ENCODE measurements around the gene SLC6A16.

Gene SLC6A16

DNA sequence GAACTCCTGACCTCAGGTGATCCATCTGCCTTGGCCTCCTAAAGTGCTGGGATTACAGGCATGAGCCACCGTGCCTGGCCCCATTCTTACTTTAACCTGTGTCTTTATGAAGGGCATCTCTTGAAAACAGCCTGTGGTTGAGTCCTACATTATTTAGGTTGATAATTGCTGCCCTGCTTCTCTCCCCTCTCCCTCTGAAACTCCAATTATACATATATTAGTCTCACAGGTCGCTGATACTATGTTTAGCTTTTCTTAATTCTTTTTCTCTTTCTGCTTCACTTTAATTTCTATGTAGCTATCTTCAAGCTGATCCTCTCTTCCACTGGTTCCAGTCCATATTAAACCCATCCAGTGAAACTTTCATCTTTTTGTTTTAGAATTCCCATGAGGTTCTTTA is 75.1 kb downstream of the SLC6A16 start:
- Histone ChIP-seq H3K27ac (ENCODE audit: low read depth, low read length) (no peak overlapping the region), H3K9me3 (ENCODE audit: control insufficient read depth in 5 of 5, low read length in 5 of 5) (no peaks in the 10 kb centered on the region), H3K27me3 (ENCODE audit: control insufficient read depth in 5 of 5, insufficient read depth in 4 of 5, low read length in 5 of 5) (peaks cover 0 to 4% (median 0%) of the 10 kb centered on the region in 5 donors), H3K36me3 (ENCODE audit: control insufficient read depth in 5 of 5, insufficient read depth in 5 of 5, low read length in 5 of 5) (no peaks in the 10 kb centered on the region), H3K4me1 (ENCODE audit: control insufficient read depth in 5 of 5, insufficient read depth in 5 of 5, low read length in 5 of 5) (no peaks in the 10 kb centered on the region), H3K4me3 (ENCODE audit: low read depth in 1 of 5, low read length in 5 of 5) (no peak overlapping the region), H3K9ac (ENCODE audit: low read length in 5 of 5) (no peak overlapping the region)

- no peaks in the 10 kb centered on the region for H3K9me3 ChIP-seq (ENCODE audit: control insufficient read depth in 5 of 5, low read length in 5 of 5)
- no peak overlapping the region for H3K4me3 ChIP-seq (ENCODE audit: low read depth in 1 of 5, low read length in 5 of 5)
- no peak overlapping the region for H3K27ac ChIP-seq (ENCODE audit: low read depth, low read length)
- H3K4me1 ChIP-seq (ENCODE audit: control insufficient read depth in 5 of 5, insufficient read depth in 5 of 5, low read length in 5 of 5), result no peaks in the 10 kb centered on the region
- no peak overlapping the region for H3K9ac ChIP-seq (ENCODE audit: low read length in 5 of 5)
- no peaks in the 10 kb centered on the region for H3K36me3 ChIP-seq (ENCODE audit: control insufficient read depth in 5 of 5, insufficient read depth in 5 of 5, low read length in 5 of 5)
- no peaks in the 10 kb centered on the region for H3K27me3 ChIP-seq (ENCODE audit: control insufficient read depth in 5 of 5, insufficient read depth in 4 of 5, low read length in 5 of 5)
Measured at GRCh38 chr19:49247676-49248075, 77.3 kb downstream of the SLC6A16 start.

DNA sequence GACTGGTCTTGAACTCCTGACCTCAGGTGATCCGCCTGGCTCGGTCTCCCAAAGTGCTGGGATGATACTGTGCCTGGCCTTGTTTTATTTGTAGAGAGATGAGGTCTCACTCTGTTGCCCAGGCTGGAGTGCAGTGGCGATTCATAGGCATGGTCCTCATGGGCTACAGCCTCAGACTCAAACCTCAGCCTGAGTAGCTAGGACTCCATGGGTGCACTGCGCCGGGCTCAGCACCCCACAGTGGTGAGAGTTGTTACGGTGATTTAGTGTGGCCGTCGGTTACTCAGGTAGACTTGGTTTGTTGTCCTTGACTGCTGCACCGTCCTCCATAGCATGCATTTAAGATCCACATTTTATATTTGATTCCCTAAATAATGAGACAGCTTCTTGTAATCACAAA is 80.7 kb downstream of the SLC6A16 start:
- Histone ChIP-seq H3K9me3 (ENCODE audit: control insufficient read depth in 5 of 5, low read length in 5 of 5) (no peaks in the 10 kb centered on the region), H3K9ac (ENCODE audit: low read length in 5 of 5) (no peak overlapping the region), H3K27me3 (ENCODE audit: control insufficient read depth in 5 of 5, insufficient read depth in 4 of 5, low read length in 5 of 5) (no peaks in the 10 kb centered on the region), H3K4me1 (ENCODE audit: control insufficient read depth in 5 of 5, insufficient read depth in 5 of 5, low read length in 5 of 5) (no peaks in the 10 kb centered on the region), H3K4me3 (ENCODE audit: low read depth in 1 of 5, low read length in 5 of 5) (no peak overlapping the region), H3K27ac (ENCODE audit: low read depth, low read length) (no peak overlapping the region), H3K36me3 (ENCODE audit: control insufficient read depth in 5 of 5, insufficient read depth in 5 of 5, low read length in 5 of 5) (no peaks in the 10 kb centered on the region)

DNA sequence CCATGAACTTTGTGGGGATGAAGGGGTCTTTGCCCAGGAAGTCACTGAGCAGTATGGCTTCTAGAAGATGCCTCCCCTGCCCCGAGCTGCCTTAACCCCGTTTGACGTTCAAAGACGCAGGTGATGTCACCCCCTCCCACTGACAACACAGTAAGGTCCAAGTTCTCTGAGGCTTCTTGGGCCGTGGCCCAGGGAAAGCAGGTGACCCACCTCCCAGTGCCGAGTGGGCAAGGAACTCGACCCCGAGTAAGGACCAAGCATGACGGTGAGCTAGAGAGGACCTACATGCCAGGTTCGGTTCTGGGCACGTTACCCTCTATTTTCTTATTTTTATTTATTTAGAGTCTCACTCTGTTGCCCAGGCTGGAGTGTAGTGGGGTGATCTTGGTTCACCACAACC is 81.3 kb downstream of the SLC6A16 start:
- no peaks in the 10 kb centered on the region for H3K9me3 ChIP-seq (ENCODE audit: control insufficient read depth in 5 of 5, low read length in 5 of 5)
- H3K9ac ChIP-seq (ENCODE audit: low read length in 5 of 5), result no peak overlapping the region
- H3K27ac ChIP-seq (ENCODE audit: low read depth, low read length), result no peak overlapping the region
- no peak overlapping the region for H3K4me3 ChIP-seq (ENCODE audit: low read depth in 1 of 5, low read length in 5 of 5)
- H3K36me3 ChIP-seq (ENCODE audit: control insufficient read depth in 5 of 5, insufficient read depth in 5 of 5, low read length in 5 of 5), result no peaks in the 10 kb centered on the region
- H3K4me1 ChIP-seq (ENCODE audit: control insufficient read depth in 5 of 5, insufficient read depth in 5 of 5, low read length in 5 of 5), result no peaks in the 10 kb centered on the region
- H3K27me3 ChIP-seq (ENCODE audit: control insufficient read depth in 5 of 5, insufficient read depth in 4 of 5, low read length in 5 of 5), result no peaks in the 10 kb centered on the region

GRCh38 chr19:49243129-49243528 is 81.9 kb downstream of the SLC6A16 start:
- Histone ChIP-seq H3K9me3 (ENCODE audit: control insufficient read depth in 5 of 5, low read length in 5 of 5) (no peaks in the 10 kb centered on the region), H3K27ac (ENCODE audit: low read depth, low read length) (no peak overlapping the region), H3K4me3 (ENCODE audit: low read depth in 1 of 5, low read length in 5 of 5) (no peak overlapping the region), H3K4me1 (ENCODE audit: control insufficient read depth in 5 of 5, insufficient read depth in 5 of 5, low read length in 5 of 5) (no peaks in the 10 kb centered on the region), H3K9ac (ENCODE audit: low read length in 5 of 5) (no peak overlapping the region), H3K27me3 (ENCODE audit: control insufficient read depth in 5 of 5, insufficient read depth in 4 of 5, low read length in 5 of 5) (no peaks in the 10 kb centered on the region), H3K36me3 (ENCODE audit: control insufficient read depth in 5 of 5, insufficient read depth in 5 of 5, low read length in 5 of 5) (no peaks in the 10 kb centered on the region)

DNA sequence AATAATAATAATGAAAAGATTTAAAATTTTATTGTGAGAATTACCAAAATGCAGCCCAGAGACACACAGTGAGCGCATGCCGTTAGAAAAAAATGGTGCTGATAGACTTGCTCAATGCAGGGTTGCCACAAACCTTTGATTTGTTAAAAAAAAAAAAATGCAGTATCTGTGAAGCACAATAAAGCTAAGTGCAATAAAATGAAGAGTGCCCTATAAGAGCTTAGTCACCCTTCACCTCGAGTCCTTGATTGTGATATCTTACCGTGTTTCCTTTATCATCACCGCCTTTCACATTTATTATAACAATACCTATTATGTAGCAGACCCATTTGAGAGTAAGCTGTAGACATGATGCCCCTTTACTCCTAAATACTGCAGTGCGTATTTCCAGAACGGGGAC is 83.2 kb downstream of the SLC6A16 start:
- no peak overlapping the region for H3K27ac ChIP-seq (ENCODE audit: low read depth, low read length)
- H3K36me3 ChIP-seq (ENCODE audit: control insufficient read depth in 5 of 5, insufficient read depth in 5 of 5, low read length in 5 of 5), result no peaks in the 10 kb centered on the region
- H3K4me3 ChIP-seq (ENCODE audit: low read depth in 1 of 5, low read length in 5 of 5), result no peak overlapping the region
- H3K9me3 ChIP-seq (ENCODE audit: control insufficient read depth in 5 of 5, low read length in 5 of 5), result no peaks in the 10 kb centered on the region
- no peak overlapping the region for H3K9ac ChIP-seq (ENCODE audit: low read length in 5 of 5)
- H3K4me1 ChIP-seq (ENCODE audit: control insufficient read depth in 5 of 5, insufficient read depth in 5 of 5, low read length in 5 of 5), result no peaks in the 10 kb centered on the region
- no peaks in the 10 kb centered on the region for H3K27me3 ChIP-seq (ENCODE audit: control insufficient read depth in 5 of 5, insufficient read depth in 4 of 5, low read length in 5 of 5)

All from subcutaneous abdominal adipose tissue (tissue), 5 donors.